Fibroblast of peridontal ligament (primary cell): ENCODE measurements around the gene COL15A1.

ENCODE experiments used
- DNase-seq: peaks from one replicate; pipeline ENCODE4 v3.0.0-alpha.2; 2010; ENCODE audit errors: extremely low read depth

COL15A1 gene

GRCh38 chr9:99037769-99038483, 94.2 kb downstream of the COL15A1 start:
- peak; percentile 50 for DNase-seq

- DNase-seq: no peak
These were observed 94.7 kb downstream of the COL15A1 start for GRCh38 chr9:99038484-99038820.

GRCh38 chr9:99039505-99040182, 95.9 kb downstream of the COL15A1 start:
- no peak for DNase-seq

- no peak for DNase-seq
These were observed 96.7 kb downstream of the COL15A1 start for GRCh38 chr9:99040251-99040900.

GRCh38 chr9:99040911-99041582, 97.3 kb downstream of the COL15A1 start:
- DNase-seq: peak; percentile 65

DNA sequence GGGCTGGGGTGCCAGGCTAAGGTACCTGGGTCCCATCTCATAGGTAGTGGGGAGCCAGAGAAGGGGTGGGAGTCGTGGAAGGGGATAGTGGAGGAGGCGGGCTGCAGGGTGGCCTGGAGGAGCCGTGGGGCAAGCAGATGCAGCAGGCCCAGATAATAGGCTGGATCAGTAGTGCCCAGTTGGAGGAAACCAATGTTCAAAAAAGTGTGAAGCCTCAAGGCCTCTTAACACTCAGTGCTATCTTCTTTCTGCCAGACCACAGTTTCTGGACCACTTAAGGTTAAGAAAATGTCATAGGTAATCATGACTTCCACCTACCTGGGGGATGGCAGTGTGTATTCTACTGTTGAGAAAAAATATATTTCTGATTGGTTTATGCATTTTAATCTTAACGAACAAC, 97.9 kb downstream of the COL15A1 start:
- no peak for DNase-seq

GRCh38 chr9:99042620-99043019, 98.9 kb downstream of the COL15A1 start:
- no peak for DNase-seq

- no peak for DNase-seq
These were observed 101.1 kb downstream of the COL15A1 start for GRCh38 chr9:99044827-99045226.

- no peak for DNase-seq
These were observed 102.4 kb downstream of the COL15A1 start for GRCh38 chr9:99046068-99046467.

DNA sequence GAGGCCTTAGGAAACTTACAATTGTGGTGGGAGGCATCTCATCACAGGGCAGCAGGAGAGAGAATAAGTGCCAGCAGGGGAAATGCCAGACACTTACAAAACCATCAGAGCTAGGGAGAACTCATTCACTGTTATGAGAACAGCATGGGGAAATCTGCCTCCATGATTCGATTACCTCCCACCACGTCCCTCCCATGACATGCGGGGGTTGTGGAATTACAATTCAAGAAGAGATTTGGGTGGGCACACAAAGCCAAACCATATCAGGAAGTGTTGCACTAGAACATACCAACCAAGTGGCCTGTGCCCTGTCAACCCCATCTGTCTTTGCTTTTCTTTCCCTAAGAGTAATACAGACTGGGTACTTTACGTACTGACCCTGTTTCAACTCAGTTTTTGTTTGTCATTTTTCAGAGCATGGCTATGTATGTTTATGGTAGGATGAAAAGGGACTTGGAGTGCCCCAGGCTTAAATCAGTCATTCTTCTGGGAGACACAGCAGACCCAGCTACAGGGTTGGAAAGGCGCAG, 102.9 kb downstream of the COL15A1 start:
- DNase-seq: no peak

DNA sequence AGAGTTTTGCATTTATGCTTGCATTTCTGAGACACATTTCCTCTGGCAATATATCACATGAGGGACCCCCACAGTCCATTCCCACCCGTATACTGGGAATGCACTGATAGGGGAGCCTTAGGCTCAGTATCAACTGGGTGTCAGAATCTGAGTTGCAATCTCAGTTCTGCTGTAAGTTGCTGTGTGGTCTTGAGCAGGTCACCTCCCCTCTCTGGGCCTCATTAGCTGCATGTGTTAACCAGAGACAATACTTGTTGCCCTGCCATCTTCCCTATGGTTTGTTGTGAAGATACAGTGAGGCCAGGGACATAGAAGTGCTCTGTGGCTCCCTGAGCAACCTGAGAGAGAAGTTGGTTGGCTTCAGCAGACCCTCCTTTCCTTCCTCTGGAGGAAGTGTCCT, 105.5 kb downstream of the COL15A1 start:
- no peak for DNase-seq

DNA sequence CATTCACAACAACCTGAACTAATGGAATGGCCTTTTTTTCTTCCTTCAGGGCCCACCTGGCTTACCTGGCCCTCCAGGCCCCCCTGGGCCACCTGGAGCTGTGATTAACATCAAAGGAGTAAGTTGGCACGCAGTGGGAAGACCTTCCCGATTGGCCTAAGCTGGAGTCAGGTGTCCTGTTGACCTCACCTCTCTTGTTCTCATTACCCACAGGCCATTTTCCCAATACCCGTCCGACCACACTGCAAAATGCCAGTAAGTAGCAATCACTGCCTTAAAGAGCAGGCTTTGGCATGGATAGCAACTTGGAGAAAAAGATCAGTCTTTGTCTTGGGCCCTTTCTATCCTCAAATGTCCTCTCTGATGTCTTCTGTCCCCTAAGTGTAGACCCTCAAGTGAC, 105.9 kb downstream of the COL15A1 start:
- DNase-seq: no peak

- no peak for DNase-seq
These were observed 106.7 kb downstream of the COL15A1 start for GRCh38 chr9:99050292-99050911.

GRCh38 chr9:99050924-99051323, 107.2 kb downstream of the COL15A1 start:
- no peak for DNase-seq

GRCh38 chr9:99051406-99051805, 107.7 kb downstream of the COL15A1 start:
- no peak for DNase-seq

GRCh38 chr9:99051851-99052250, 108.1 kb downstream of the COL15A1 start:
- DNase-seq: no peak

GRCh38 chr9:99052815-99053715, 109.4 kb downstream of the COL15A1 start:
- no peak for DNase-seq

GRCh38 chr9:99054581-99054980, 110.9 kb downstream of the COL15A1 start:
- DNase-seq: no peak

DNA sequence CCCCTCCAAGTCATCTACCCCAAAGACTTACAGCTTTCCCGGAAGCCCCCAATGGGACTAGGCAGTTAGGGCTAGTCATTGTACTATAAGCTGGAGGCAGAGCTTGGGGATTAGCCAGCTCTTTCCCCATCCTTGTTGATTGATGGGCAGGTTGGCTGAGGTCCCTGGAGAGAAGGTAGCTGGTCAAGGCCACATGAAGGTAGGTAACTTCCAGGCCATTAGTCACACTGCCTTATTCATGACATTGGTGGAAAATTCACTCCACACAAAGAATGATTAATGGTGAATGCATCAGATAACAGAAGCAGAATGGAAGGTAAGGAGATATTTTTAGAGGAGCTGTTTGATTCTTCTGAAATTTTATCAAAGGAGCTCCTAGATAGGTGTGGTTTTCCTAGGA, 111.7 kb downstream of the COL15A1 start:
- no peak for DNase-seq

DNA sequence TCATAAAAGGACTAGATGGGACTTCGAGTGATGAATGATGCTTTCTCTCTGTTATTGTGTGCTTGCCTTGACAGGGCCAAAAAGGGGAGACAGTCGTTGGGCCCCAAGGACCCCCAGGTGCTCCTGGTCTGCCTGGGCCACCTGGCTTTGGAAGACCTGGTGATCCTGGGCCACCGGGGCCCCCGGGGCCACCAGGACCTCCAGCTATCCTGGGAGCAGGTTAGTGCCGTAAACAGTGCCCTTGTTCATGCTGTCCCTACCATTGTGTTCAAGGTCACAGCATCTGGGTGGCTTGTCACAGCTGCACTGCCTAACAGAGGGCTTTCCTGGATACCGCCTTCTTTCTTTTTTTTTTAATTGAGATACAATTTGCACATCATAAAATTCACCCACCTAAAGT, 112.5 kb downstream of the COL15A1 start:
- no peak for DNase-seq
